Hepatocyte (in vitro differentiated cells): Measurements from ENCODE around the gene TTLL12. TPM values are rescaled to one million over a fixed set of nuclear protein-coding genes. Genes with fewer than 3 reads are reported as not detected.
A peak's percentile ranks its signal among the peaks of the same experiment; 100 is the strongest.

ENCODE experiments used
- DNase-seq: peaks from one replicate; pipeline ENCODE4 v3.0.0-alpha.2; 2016; ENCODE audit warnings: low spot score
- H2AFZ ChIP-seq: fragments of 200-600 bp; sonication (generic); 2 replicates; pipeline ENCODE4 v1.6.0; 2016; ENCODE audit warnings: antibody characterized with exemption, mild to moderate bottlenecking
- H3K27ac ChIP-seq: fragments of 200-600 bp; sonication (generic); 2 replicates; pipeline ENCODE4 v1.5.1; 2016; ENCODE audit warnings: mild to moderate bottlenecking
- H3K27me3 ChIP-seq: fragments of 200-600 bp; sonication (generic); 2 replicates; pipeline ENCODE4 v1.6.1; 2016
- H3K36me3 ChIP-seq: fragments of 200-600 bp; sonication (generic); replicated peaks from 2 replicates; pipeline ENCODE4 v1.5.1; 2016; ENCODE audit warnings: low read depth; ENCODE audit not compliant: insufficient read depth
- H3K4me1 ChIP-seq: fragments of 200-600 bp; sonication (generic); 2 replicates; pipeline ENCODE4 v1.5.1; 2016; ENCODE audit warnings: mild to moderate bottlenecking, moderate library complexity; ENCODE audit not compliant: insufficient read depth
- H3K4me2 ChIP-seq: fragments of 200-600 bp; sonication (generic); 2 replicates; pipeline ENCODE4 v1.6.0; 2016
- H3K4me3 ChIP-seq: fragments of 200-600 bp; sonication (generic); 2 replicates; pipeline ENCODE4 v1.5.1; 2016; ENCODE audit warnings: mild to moderate bottlenecking
- H3K79me2 ChIP-seq: fragments of 200-600 bp; sonication (generic); 2 replicates; pipeline ENCODE4 v1.6.0; 2017; ENCODE audit warnings: mild to moderate bottlenecking
- H3K9me2 ChIP-seq: fragments of 200-600 bp; sonication (generic); replicated peaks from 2 replicates; pipeline ENCODE4 v1.6.0; 2017; ENCODE audit warnings: mild to moderate bottlenecking; ENCODE audit not compliant: insufficient read depth
- H3K9me3 ChIP-seq: fragments of 200-600 bp; sonication (generic); 2 replicates; pipeline ENCODE4 v1.5.1; 2016; ENCODE audit warnings: low read depth, mild to moderate bottlenecking
- H4K20me1 ChIP-seq: fragments of 200-600 bp; sonication (generic); 2 replicates; pipeline ENCODE4 v1.6.0; 2016; ENCODE audit warnings: mild to moderate bottlenecking; ENCODE audit not compliant: insufficient read depth, poor library complexity, severe bottlenecking
- EZH2 ChIP-seq: fragments of 200-600 bp; sonication (generic); IDR thresholded peaks from 2 replicates; pipeline ENCODE4 v1.6.1; 2016; ENCODE audit warnings: antibody characterized with exemption, mild to moderate bottlenecking, borderline replicate concordance
- EZH2phosphoT487 ChIP-seq: fragments of 200-600 bp; sonication (generic); IDR thresholded peaks from one replicate; pipeline ENCODE4 v1.6.1; 2018; ENCODE audit warnings: antibody characterized with exemption, mild to moderate bottlenecking, low read depth, moderate library complexity; ENCODE audit not compliant: unreplicated experiment, severe bottlenecking
- WGBS: methylation state at CpG from one replicate; pipeline ENCODE4 v1.1.6; 2016; ENCODE audit warnings: low lambda C conversion rate; ENCODE audit errors: missing lambda C conversion rate; 5-methylcytosine and 5-hydroxymethylcytosine counted together
- polyA plus RNA-seq: library from polyadenylated mRNA; unstranded; fragments of >200 nt; fragmentation: Nextera tagmentation; extraction: Ambion mirVana; gene quantifications from 2 replicates; pipeline ENCODE4 v1.2.1, GENCODE V29; 2016
- total RNA-seq: library from RNA; depleted of rRNA; stranded (reverse); fragments of >200 nt; gene quantifications from 2 replicates; pipeline ENCODE4 v1.2.3, GENCODE V29; 2014
- TF ChIP-seq, protein P1 (sequence below): fragments of 200-600 bp; sonication (generic); IDR thresholded peaks from 2 replicates; pipeline ENCODE4 v1.5.1; 2016; ENCODE audit warnings: antibody characterized with exemption, mild to moderate bottlenecking; ENCODE audit not compliant: poor library complexity

TTLL12 gene
- total and polyA plus RNA-seq, 2 experiments from 2014 or later: 40.9 to 50.3 TPM

DNA sequence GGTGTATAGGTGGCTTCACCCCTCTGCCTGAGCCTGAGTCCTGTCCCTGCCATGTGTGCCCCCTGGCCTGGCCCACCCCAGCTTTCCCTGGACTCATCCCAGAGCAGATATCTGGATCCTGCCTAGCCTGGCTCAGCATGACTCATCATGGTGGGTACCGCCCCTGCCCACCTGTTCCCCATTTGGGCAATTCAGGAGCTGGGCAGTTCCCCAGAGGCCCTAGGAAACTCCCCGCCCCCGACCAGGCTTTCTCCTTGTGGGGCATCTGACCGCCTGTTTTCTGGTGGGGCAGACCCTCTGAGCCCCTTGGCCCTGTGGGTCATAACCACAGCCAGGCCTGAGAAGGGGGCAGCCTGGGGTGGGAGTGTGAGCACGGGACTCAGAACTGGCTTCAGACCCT lies 31.1 kb downstream of the TTLL12 start:
- Histone ChIP-seq H3K9me2 (no peaks in the 10 kb centered on the region), H3K27ac (no peak overlapping the region), H2AFZ (no peak overlapping the region), H4K20me1 (no peaks in the 10 kb centered on the region), H3K4me1 (peaks cover 11% of the 10 kb centered on the region), H3K4me3 (no peak overlapping the region), H3K9me3 (no peaks in the 10 kb centered on the region), H3K36me3 (no peaks in the 10 kb centered on the region), H3K79me2 (no peaks in the 10 kb centered on the region), H3K4me2 (no peak overlapping the region), H3K27me3 (no peaks in the 10 kb centered on the region)
- no peak for DNase-seq
- 94% methylated on average over 5 of the region's 5 CpGs for WGBS
- TF ChIP-seq, protein P1, sequence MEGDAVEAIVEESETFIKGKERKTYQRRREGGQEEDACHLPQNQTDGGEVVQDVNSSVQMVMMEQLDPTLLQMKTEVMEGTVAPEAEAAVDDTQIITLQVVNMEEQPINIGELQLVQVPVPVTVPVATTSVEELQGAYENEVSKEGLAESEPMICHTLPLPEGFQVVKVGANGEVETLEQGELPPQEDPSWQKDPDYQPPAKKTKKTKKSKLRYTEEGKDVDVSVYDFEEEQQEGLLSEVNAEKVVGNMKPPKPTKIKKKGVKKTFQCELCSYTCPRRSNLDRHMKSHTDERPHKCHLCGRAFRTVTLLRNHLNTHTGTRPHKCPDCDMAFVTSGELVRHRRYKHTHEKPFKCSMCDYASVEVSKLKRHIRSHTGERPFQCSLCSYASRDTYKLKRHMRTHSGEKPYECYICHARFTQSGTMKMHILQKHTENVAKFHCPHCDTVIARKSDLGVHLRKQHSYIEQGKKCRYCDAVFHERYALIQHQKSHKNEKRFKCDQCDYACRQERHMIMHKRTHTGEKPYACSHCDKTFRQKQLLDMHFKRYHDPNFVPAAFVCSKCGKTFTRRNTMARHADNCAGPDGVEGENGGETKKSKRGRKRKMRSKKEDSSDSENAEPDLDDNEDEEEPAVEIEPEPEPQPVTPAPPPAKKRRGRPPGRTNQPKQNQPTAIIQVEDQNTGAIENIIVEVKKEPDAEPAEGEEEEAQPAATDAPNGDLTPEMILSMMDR: no peak
- TF ChIP-seq EZH2: no peak
- no peak for TF ChIP-seq EZH2phosphoT487

DNA sequence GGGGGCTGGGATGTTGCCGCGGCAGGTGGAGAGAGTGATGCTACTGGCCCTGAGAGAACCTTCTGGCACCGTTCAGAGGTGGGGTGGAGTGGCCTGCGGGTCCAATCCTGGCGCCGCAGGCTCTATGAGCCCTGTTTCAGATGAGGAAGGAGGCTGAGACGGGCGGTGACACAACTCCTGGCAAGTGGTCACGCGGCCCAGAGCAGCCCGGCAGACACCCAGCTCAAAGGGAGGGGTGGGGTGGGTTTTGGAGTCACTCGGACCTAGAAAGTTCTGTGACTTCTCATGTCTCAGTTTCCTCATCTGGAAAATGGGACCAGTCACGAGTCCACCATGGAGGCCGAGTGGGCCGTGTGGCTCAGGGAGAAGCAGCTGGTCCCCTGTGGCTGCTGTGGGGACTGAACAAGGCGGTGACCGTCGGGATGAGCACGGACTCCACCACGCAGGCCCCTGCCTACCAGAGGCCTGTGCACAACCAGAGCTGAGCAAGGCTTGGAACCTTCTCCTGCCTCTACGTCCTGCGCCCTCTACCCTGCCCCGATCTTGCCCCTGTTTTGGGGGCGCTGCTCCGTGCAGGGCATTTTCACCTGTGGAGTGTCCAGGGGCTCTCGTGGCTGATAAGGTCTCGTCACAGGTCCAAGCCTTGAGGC lies 31.9 kb downstream of the TTLL12 start:
- H3K9me2 ChIP-seq: no peaks in the 10 kb centered on the region
- H3K4me3 ChIP-seq: no peak overlapping the region
- H2AFZ ChIP-seq: no peak overlapping the region
- H4K20me1 ChIP-seq: no peaks in the 10 kb centered on the region
- no peaks in the 10 kb centered on the region for H3K36me3 ChIP-seq
- 88% methylated on average over 26 of the region's 27 CpGs for WGBS
- peaks cover 11% of the 10 kb centered on the region for H3K4me1 ChIP-seq
- H3K4me2 ChIP-seq: no peak overlapping the region
- no peaks in the 10 kb centered on the region for H3K79me2 ChIP-seq
- H3K9me3 ChIP-seq: no peaks in the 10 kb centered on the region
- TF ChIP-seq EZH2phosphoT487: no peak
- no peak overlapping the region for H3K27ac ChIP-seq
- no peak for DNase-seq
- no peaks in the 10 kb centered on the region for H3K27me3 ChIP-seq

DNA sequence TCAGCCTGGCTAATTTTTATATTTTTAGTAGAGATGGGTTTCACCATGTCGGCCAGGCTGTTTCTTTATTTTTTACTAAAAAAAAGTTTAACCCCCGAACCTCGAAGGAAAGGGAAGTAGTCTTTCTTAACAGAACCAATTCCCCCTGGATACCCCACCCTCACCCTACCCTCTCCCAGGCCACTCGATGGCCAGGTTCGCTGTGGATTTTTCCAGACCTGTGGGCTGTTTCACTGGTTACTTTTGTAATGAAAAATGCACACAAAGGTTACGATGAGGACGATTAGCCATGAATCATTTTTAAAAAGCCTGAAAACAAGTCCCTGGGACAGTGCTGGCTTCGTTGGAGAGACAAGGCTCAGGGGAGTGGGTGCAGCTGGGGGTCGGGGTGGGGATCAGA lies 33.0 kb downstream of the TTLL12 start:
- no peaks in the 10 kb centered on the region for H3K9me3 ChIP-seq
- peaks cover 11% of the 10 kb centered on the region for H3K4me1 ChIP-seq
- H3K36me3 ChIP-seq: no peaks in the 10 kb centered on the region
- H3K27ac ChIP-seq: no peak overlapping the region
- no peak overlapping the region for H2AFZ ChIP-seq
- DNase-seq: no peak
- no peaks in the 10 kb centered on the region for H4K20me1 ChIP-seq
- 93% methylated on average over 9 of the region's 9 CpGs for WGBS
- H3K27me3 ChIP-seq: no peaks in the 10 kb centered on the region
- H3K4me2 ChIP-seq: no peak overlapping the region
- H3K4me3 ChIP-seq: no peak overlapping the region
- H3K79me2 ChIP-seq: no peaks in the 10 kb centered on the region
- H3K9me2 ChIP-seq: no peaks in the 10 kb centered on the region
- TF ChIP-seq EZH2phosphoT487: no peak

DNA sequence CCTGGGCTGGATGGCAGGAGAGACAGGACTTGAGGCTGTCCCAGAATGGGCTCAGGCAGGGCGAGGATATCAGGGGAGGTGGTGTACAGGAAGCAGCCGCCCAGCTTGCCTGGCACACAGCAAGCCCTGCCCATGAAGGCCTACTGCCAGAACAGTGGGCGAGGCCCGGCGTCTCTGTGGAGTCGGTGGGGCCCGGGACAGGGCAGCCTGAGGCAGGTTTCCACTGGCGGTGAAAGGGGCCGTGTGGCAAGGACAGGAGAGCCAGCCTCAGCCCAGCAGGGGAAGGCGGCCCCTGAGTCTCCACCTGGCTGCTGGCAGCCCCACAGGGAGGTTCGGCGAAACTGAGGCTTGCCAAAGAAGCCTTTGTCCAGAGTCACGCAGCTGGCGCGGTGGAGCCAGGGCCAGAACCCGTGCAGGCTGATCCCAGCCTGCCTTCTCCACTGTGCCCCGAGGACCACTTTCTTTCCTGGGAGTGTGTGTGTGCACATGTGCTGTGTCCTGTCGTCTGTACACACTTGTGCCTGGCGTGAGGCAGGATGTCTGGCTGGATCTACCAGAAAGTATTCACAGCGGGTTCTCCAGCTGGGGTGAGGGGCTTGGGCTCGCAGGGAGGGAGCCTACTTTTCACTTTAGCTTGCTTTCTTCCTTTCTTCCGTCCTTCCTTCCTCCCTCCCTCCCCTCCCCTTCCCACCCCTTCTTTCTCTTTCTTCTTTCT lies 34.4 kb downstream of the TTLL12 start:
- peaks cover 11% of the 10 kb centered on the region for H3K4me1 ChIP-seq
- H2AFZ ChIP-seq: no peak overlapping the region
- H3K27me3 ChIP-seq: no peaks in the 10 kb centered on the region
- no peaks in the 10 kb centered on the region for H3K9me2 ChIP-seq
- peak overlapping the region; percentile 73 for H3K4me3 ChIP-seq
- no peaks in the 10 kb centered on the region for H3K36me3 ChIP-seq
- H3K79me2 ChIP-seq: no peaks in the 10 kb centered on the region
- H3K9me3 ChIP-seq: no peaks in the 10 kb centered on the region
- DNase-seq: peak; percentile 58
- 64% methylated on average over 21 of the region's 22 CpGs for WGBS
- TF ChIP-seq EZH2 (no peak), EZH2phosphoT487 (no peak)
- TF ChIP-seq, protein P1: no peak
- H4K20me1 ChIP-seq: no peaks in the 10 kb centered on the region
- peak overlapping the region; percentile 99 for H3K4me2 ChIP-seq
- peak overlapping the region; percentile 88 for H3K27ac ChIP-seq
